HG03175 (cell line): ENCODE data around the gene MYT1.

Source experiments
- ATAC-seq: cut with Tn5 transposase; IDR thresholded peaks from one replicate; pipeline ENCODE4 v1.9.1; 2021; ENCODE audit warnings: mild to moderate bottlenecking, moderate library complexity; ENCODE audit not compliant: unreplicated experiment

Gene MYT1

GRCh38 chr20:64212755-64213154 is 48.5 kb downstream of the MYT1 start:
- no peak for ATAC-seq

GRCh38 chr20:64214113-64214512 is 49.9 kb downstream of the MYT1 start:
- no peak for ATAC-seq

GRCh38 chr20:64214952-64215351 is 50.7 kb downstream of the MYT1 start:
- ATAC-seq, result no peak

GRCh38 chr20:64216036-64216435 is 51.8 kb downstream of the MYT1 start:
- ATAC-seq, result no peak

GRCh38 chr20:64216910-64217309 is 52.7 kb downstream of the MYT1 start:
- ATAC-seq, result no peak

GRCh38 chr20:64217539-64218221 is 53.4 kb downstream of the MYT1 start:
- ATAC-seq, result no peak

GRCh38 chr20:64219202-64219601 is 55.0 kb downstream of the MYT1 start:
- ATAC-seq, result no peak

- ATAC-seq, result no peak
Measured at GRCh38 chr20:64219730-64220129, 55.5 kb downstream of the MYT1 start.

GRCh38 chr20:64220420-64220819 is 56.2 kb downstream of the MYT1 start:
- no peak for ATAC-seq

- ATAC-seq, result no peak
Measured at GRCh38 chr20:64220891-64221527, 56.8 kb downstream of the MYT1 start.

GRCh38 chr20:64222291-64222735 is 58.1 kb downstream of the MYT1 start:
- ATAC-seq, result no peak

GRCh38 chr20:64222851-64223525 is 58.7 kb downstream of the MYT1 start:
- no peak for ATAC-seq

GRCh38 chr20:64223526-64224067 is 59.3 kb downstream of the MYT1 start:
- ATAC-seq, result no peak

GRCh38 chr20:64224351-64225170 is 60.3 kb downstream of the MYT1 start:
- no peak for ATAC-seq

- ATAC-seq, result no peak
Measured at GRCh38 chr20:64225171-64225595, 60.9 kb downstream of the MYT1 start.

- ATAC-seq, result no peak
Measured at GRCh38 chr20:64225828-64226598, 61.8 kb downstream of the MYT1 start.

GRCh38 chr20:64226686-64227580 is 62.7 kb downstream of the MYT1 start:
- ATAC-seq, result no peak

GRCh38 chr20:64228086-64228653 is 63.9 kb downstream of the MYT1 start:
- ATAC-seq, result no peak
